H1 (cell line): ENCODE results near the gene GNB1. TPM values are rescaled to one million over a fixed set of nuclear protein-coding genes. Genes with fewer than 3 reads are reported as not detected.

Experiments used
- CTCF ChIA-PET: fragments of 300-600 bp; sonication (Branson Sonifier 250); formaldehyde crosslinking; loops from one replicate; lab custom pipeline; 2021; ENCODE audit not compliant: partially characterized antibody; lab: Charles Lee
- POLR2A ChIA-PET: fragments of 300-600 bp; sonication (Branson Sonifier 250); formaldehyde crosslinking; loops from one replicate; lab custom pipeline; 2021; ENCODE audit warnings: inconsistent platforms; ENCODE audit not compliant: partially characterized antibody; lab: Charles Lee
- DNase-seq, 2 experiments: peaks; one replicate each; pipeline versions ENCODE4 v3.0.0 to v3.0.0-alpha.2; 2010 to 2022; ENCODE audit warnings: low spot score in 2 of 2, low read depth in 1 of 2, mixed read lengths in 1 of 2
- FAIRE-seq: peaks from 2 replicates; lab custom pipeline; 2011; peaks lifted over from hg19 to GRCh38; lab: Jason Lieb, UNC
- H2AFZ ChIP-seq: 2 replicates; pipeline ENCODE4 v1.8.1; 2012; ENCODE audit warnings: low read length, inconsistent platforms
- H2AK5ac ChIP-seq: 2 replicates; pipeline ENCODE4 v1.6.1; 2013; ENCODE audit warnings: low read depth, low read length
- H2BK120ac ChIP-seq: replicated peaks from 2 replicates; pipeline ENCODE3; 2013; ENCODE audit warnings: low read depth, low read length, inconsistent platforms
- H2BK12ac ChIP-seq: 2 replicates; pipeline ENCODE4 v1.6.1; 2013; ENCODE audit warnings: low read depth, low read length
- H2BK15ac ChIP-seq: 2 replicates; pipeline ENCODE4 v1.6.1; 2013; ENCODE audit warnings: low read length
- H2BK20ac ChIP-seq: 2 replicates; pipeline ENCODE4 v1.6.1; 2013; ENCODE audit warnings: low read length
- H2BK5ac ChIP-seq: 2 replicates; pipeline ENCODE4 v1.6.1; 2013; ENCODE audit warnings: low read depth, low read length
- H3K14ac ChIP-seq: 2 replicates; pipeline ENCODE4 v1.6.1; 2013; ENCODE audit warnings: inconsistent platforms; ENCODE audit not compliant: insufficient read length
- H3K18ac ChIP-seq: 2 replicates; pipeline ENCODE4 v1.6.1; 2013; ENCODE audit warnings: low read length; ENCODE audit errors: extremely low read depth
- H3K23ac ChIP-seq: 2 replicates; pipeline ENCODE4 v1.6.1; 2013; ENCODE audit warnings: inconsistent platforms; ENCODE audit not compliant: insufficient read length
- H3K23me2 ChIP-seq: 2 replicates; pipeline ENCODE4 v1.6.1; 2013; ENCODE audit warnings: low read depth, low read length
- H3K27ac ChIP-seq: 2 replicates; pipeline ENCODE4 v1.6.1; 2011; ENCODE audit warnings: low read depth, low read length, inconsistent platforms
- H3K27me3 ChIP-seq, 4 experiments: replicated peaks in 1 of 4; 1 replicate in 1 of 4; 2 replicates in 3 of 4; pipeline versions ENCODE4 v1.6.1 to v1.8.1; 2011 to 2013; ENCODE audit warnings: low read length in 3 of 4, mild to moderate bottlenecking in 3 of 4, inconsistent platforms in 2 of 4, mixed read lengths in 2 of 4, moderate library complexity in 1 of 4; ENCODE audit not compliant: control insufficient read depth in 3 of 4, insufficient read depth in 3 of 4; ENCODE audit errors: extremely low read depth in 1 of 4
- H3K36me3 ChIP-seq, 4 experiments: 2 replicates each; pipeline versions ENCODE4 v1.6.1 to v1.8.1; 2011 to 2013; ENCODE audit warnings: mild to moderate bottlenecking in 4 of 4, low read length in 3 of 4, moderate library complexity in 2 of 4, control low read depth in 1 of 4, inconsistent platforms in 1 of 4; ENCODE audit not compliant: insufficient read depth in 4 of 4, control insufficient read depth in 2 of 4
- H3K4ac ChIP-seq: replicated peaks from 2 replicates; pipeline ENCODE3; 2013; ENCODE audit warnings: low read length, low read depth, mixed read lengths, inconsistent platforms; ENCODE audit not compliant: insufficient read length
- H3K4me1 ChIP-seq, 4 experiments: replicated peaks in 1 of 4; 1 replicate in 1 of 4; 2 replicates in 3 of 4; pipeline versions ENCODE4 v1.6.1 to v1.8.1; 2011 to 2013; ENCODE audit warnings: low read length in 3 of 4, inconsistent platforms in 2 of 4, mixed read lengths in 1 of 4; ENCODE audit not compliant: insufficient read depth in 4 of 4, control insufficient read depth in 3 of 4
- H3K4me2 ChIP-seq, 2 experiments: 2 replicates each; pipeline versions ENCODE4 v1.6.1 to v1.8.1; 2011 to 2013; ENCODE audit warnings: low read depth in 2 of 2, low read length in 2 of 2, control low read depth in 1 of 2, inconsistent platforms in 1 of 2, mild to moderate bottlenecking in 1 of 2; ENCODE audit not compliant: insufficient read depth in 1 of 2
- H3K4me3 ChIP-seq, 4 experiments: fragments of 200-600, 300-600 bp in 1 of 4; sonication (generic), shearing (Covaris generic), sonication (Bioruptor Twin) in 1 of 4; 2 replicates each; pipeline versions ENCODE4 v1.5.1 to v1.8.1; 2011 to 2016; ENCODE audit warnings: low read length in 4 of 4, low read depth in 3 of 4, control low read depth in 2 of 4, inconsistent platforms in 2 of 4, mild to moderate bottlenecking in 2 of 4, mixed read lengths in 1 of 4, moderate library complexity in 1 of 4; ENCODE audit not compliant: insufficient read depth in 2 of 4; ENCODE audit errors: extremely low read depth in 1 of 4
- H3K56ac ChIP-seq: replicated peaks from 2 replicates; pipeline ENCODE3; 2013; ENCODE audit warnings: low read depth, mild to moderate bottlenecking, mixed read lengths, low read length, inconsistent platforms; ENCODE audit not compliant: insufficient read length
- H3K79me1 ChIP-seq: 2 replicates; pipeline ENCODE4 v1.6.1; 2013; ENCODE audit warnings: low read depth, low read length, control low read depth
- H3K79me2 ChIP-seq, 2 experiments: 2 replicates each; pipeline versions ENCODE4 v1.6.1 to v1.8.1; 2012 to 2013; ENCODE audit warnings: low read length in 2 of 2, mild to moderate bottlenecking in 2 of 2, inconsistent platforms in 1 of 2; ENCODE audit not compliant: insufficient read depth in 2 of 2, control insufficient read depth in 1 of 2
- H3K9ac ChIP-seq, 4 experiments: replicated peaks in 1 of 4; 1 replicate in 1 of 4; 2 replicates in 3 of 4; pipeline versions ENCODE4 v1.6.1 to v1.8.1; 2011 to 2013; ENCODE audit warnings: low read depth in 3 of 4, low read length in 3 of 4, control low read depth in 2 of 4, mild to moderate bottlenecking in 2 of 4, moderate library complexity in 2 of 4, inconsistent platforms in 1 of 4; ENCODE audit errors: extremely low read depth in 1 of 4
- H3K9me3 ChIP-seq, 2 experiments: 2 replicates each; pipeline versions ENCODE4 v1.6.1 to v1.8.1; 2012 to 2013; ENCODE audit warnings: mild to moderate bottlenecking in 2 of 2, moderate library complexity in 2 of 2, control low read depth in 1 of 2, inconsistent platforms in 1 of 2, low read depth in 1 of 2, low read length in 1 of 2, mixed read lengths in 1 of 2; ENCODE audit not compliant: insufficient read depth in 2 of 2
- H4K20me1 ChIP-seq, 2 experiments: replicated peaks in 1 of 2; 2 replicates each; pipeline versions ENCODE3 to v1.8.1; 2011 to 2013; ENCODE audit warnings: inconsistent platforms in 2 of 2, low read length in 2 of 2, mild to moderate bottlenecking in 1 of 2; ENCODE audit not compliant: insufficient read depth in 2 of 2, control insufficient read depth in 1 of 2
- H4K5ac ChIP-seq: 2 replicates; pipeline ENCODE4 v1.6.1; 2013; ENCODE audit warnings: low read length, low read depth, mixed read lengths, inconsistent platforms; ENCODE audit not compliant: insufficient read length
- H4K8ac ChIP-seq: 2 replicates; pipeline ENCODE4 v1.8.0; 2013; ENCODE audit warnings: mild to moderate bottlenecking, moderate library complexity, low read length, inconsistent platforms; ENCODE audit not compliant: insufficient read depth; ENCODE audit errors: extremely low read depth
- H4K91ac ChIP-seq: replicated peaks from 2 replicates; pipeline ENCODE3; 2013; ENCODE audit warnings: low read length, mixed read lengths, inconsistent platforms; ENCODE audit not compliant: insufficient read length
- BRCA1 ChIP-seq: IDR thresholded peaks from 2 replicates; pipeline ENCODE4 v1.6.1; 2012; ENCODE audit warnings: low read depth, low read length, improper control_type of control experiment
- CBX5 ChIP-seq: fragments of 300-800, 300-1000 bp; sonication (generic); IDR thresholded peaks from 2 replicates; pipeline ENCODE4 v1.7.1; 2016; ENCODE audit warnings: antibody characterized with exemption, low read length, low read depth
- FOSL1 ChIP-seq: IDR thresholded peaks from 2 replicates; pipeline ENCODE4 v1.6.1; 2011; ENCODE audit warnings: mild to moderate bottlenecking, low read depth, low read length, moderate library complexity; ENCODE audit not compliant: insufficient read depth
- HDAC2 ChIP-seq, 2 experiments: fragments of 300-600 bp in 1 of 2; sonication (generic) in 1 of 2; IDR thresholded peaks; 2 replicates each; pipeline ENCODE4 v1.6.1; 2011 to 2012; ENCODE audit warnings: low read depth in 2 of 2, low read length in 2 of 2, mild to moderate bottlenecking in 2 of 2, moderate library complexity in 2 of 2, borderline replicate concordance in 1 of 2, inconsistent platforms in 1 of 2
- KDM4A ChIP-seq: IDR thresholded peaks from one replicate; pipeline ENCODE4 v1.7.1; 2012; ENCODE audit warnings: low read depth, mild to moderate bottlenecking, moderate library complexity, low read length, inconsistent platforms; ENCODE audit not compliant: severe bottlenecking
- PHF8 ChIP-seq: fragments of 200-600 bp; sonication (generic); conservative IDR thresholded peaks from 2 replicates; pipeline ENCODE4 v1.7.1; 2012; ENCODE audit warnings: low read depth, mild to moderate bottlenecking, inconsistent platforms, low read length, moderate library complexity
- SP1 ChIP-seq: IDR thresholded peaks from 2 replicates; pipeline ENCODE4 v1.6.1; 2011; ENCODE audit warnings: low read depth, low read length
- TAF1 ChIP-seq: IDR thresholded peaks from 2 replicates; pipeline ENCODE4 v1.6.1; 2011; ENCODE audit warnings: mild to moderate bottlenecking, low read depth, low read length
- TAF7 ChIP-seq: optimal IDR thresholded peaks from 2 replicates; pipeline ENCODE3; 2011; ENCODE audit warnings: low read depth, mild to moderate bottlenecking, inconsistent platforms, low read length, moderate library complexity, borderline replicate concordance
- WGBS, 2 experiments: shearing (Covaris generic) in 1 of 2; methylation state at CpG; one replicate each; pipeline versions ENCODE4 v1.1.6 to v1.1.7; 2013 to 2015; ENCODE audit warnings: low lambda C conversion rate in 2 of 2, mixed read lengths in 2 of 2, inconsistent platforms in 1 of 2, low coverage in 1 of 2, missing lambda C conversion rate in 1 of 2; ENCODE audit not compliant: insufficient replicate concordance in 2 of 2, insufficient coverage in 1 of 2, insufficient read length in 1 of 2; ENCODE audit errors: extremely low coverage in 1 of 2, missing lambda C conversion rate in 1 of 2; 5-methylcytosine and 5-hydroxymethylcytosine counted together
- polyA plus RNA-seq, 7 experiments: library from polyadenylated mRNA; depleted of rRNA in 3 of 7; stranded (reverse) in 5 of 7; unstranded in 2 of 7; fragments of >200 nt in 5 of 7; fragments of 200-250 nt in 2 of 7; gene quantifications; 1 replicate in 5 of 7; 2 replicates in 1 of 7; 4 replicates in 1 of 7; pipeline versions ENCODE4 v1.2.1 to v1.2.3, GENCODE V29; 2011 to 2013; ENCODE audit warnings: missing spikeins in 2 of 7, mixed read lengths in 2 of 7
- total RNA-seq: library from RNA; stranded (reverse); fragmentation: NEBNext Ultra II Directional; extraction: Animal tissue kit (Norgen Biotek cat#: 25700); gene quantifications from 2 replicates; pipeline ENCODE4 v1.2.1, GENCODE V29; 2021
- TF ChIP-seq, protein P1 (sequence below), 3 experiments: IDR thresholded peaks; 1 replicate in 2 of 3; 2 replicates in 1 of 3; pipeline versions ENCODE4 v1.5.1 to v1.6.1; 2011; ENCODE audit warnings: low read length in 3 of 3, mild to moderate bottlenecking in 3 of 3, inconsistent platforms in 2 of 3, low read depth in 1 of 3, moderate library complexity in 1 of 3; ENCODE audit not compliant: insufficient read depth in 1 of 3; ENCODE audit errors: control extremely low read depth in 1 of 3

GNB1 gene
- total and polyA plus RNA-seq, 2 of the 8 experiments (the other 6 are each of a cell fraction or from before 2014, with no cell fraction given): 343 to 382 TPM

DNA sequence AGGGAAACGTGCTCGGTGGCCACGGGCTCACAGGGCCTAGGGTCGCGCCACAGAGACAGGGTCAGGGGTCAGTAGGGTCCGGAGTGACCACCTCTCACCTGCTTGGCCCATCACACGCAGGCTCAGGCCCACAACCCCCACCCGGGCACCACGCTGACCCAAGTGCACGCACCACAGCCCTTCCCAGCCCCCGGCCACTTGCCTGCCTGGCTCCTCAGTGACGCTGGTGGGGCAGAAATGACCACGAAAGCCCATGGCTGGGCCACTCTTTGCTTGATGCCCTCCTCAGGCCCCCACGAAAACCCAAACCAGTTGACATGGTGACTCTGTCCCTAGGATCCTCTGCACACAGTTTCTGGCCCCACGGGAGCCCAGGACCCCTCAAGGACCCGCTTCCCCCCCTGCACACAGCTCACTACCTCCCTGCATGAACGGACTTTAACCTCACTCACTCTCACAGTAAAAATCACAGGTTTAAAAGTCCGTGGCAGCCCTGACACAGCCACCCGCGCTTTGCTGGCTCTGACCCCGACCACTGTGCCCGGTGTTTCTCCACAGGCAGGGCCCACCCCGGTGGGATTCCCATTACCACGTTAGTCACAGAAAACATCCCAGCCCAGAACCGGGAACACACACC lies 133.3 kb downstream of the GNB1 start:
- no peaks in the 10 kb centered on the region for H3K9me3 ChIP-seq
- H3K27ac ChIP-seq: no peak overlapping the region
- H2BK12ac ChIP-seq: no peak overlapping the region
- H2BK15ac ChIP-seq: no peak overlapping the region
- no peak overlapping the region for H3K56ac ChIP-seq
- H2BK20ac ChIP-seq: no peak overlapping the region
- no peak overlapping the region for H3K23ac ChIP-seq
- H4K20me1 ChIP-seq: peaks cover 19 to 31% of the 10 kb centered on the region in 2 experiments
- no peak overlapping the region for H3K4me3 ChIP-seq
- no peak overlapping the region for H3K18ac ChIP-seq
- no peaks in the 10 kb centered on the region for H3K4me1 ChIP-seq
- no peaks in the 10 kb centered on the region for H3K27me3 ChIP-seq
- H3K14ac ChIP-seq: no peak overlapping the region
- FAIRE-seq: no peak
- H3K36me3 ChIP-seq: peaks cover 13 to 74% (median 49%) of the 10 kb centered on the region in 4 experiments
- no peak overlapping the region for H3K4me2 ChIP-seq
- no peak overlapping the region for H3K4ac ChIP-seq
- WGBS, 2 experiments: 90% methylated on average over 24 of the region's 25 CpGs; no CpG with 5 or more reads in 1 of the 2 experiments
- DNase-seq: no peak
- H3K79me1 ChIP-seq: peaks cover 7% of the 10 kb centered on the region
- no peaks in the 10 kb centered on the region for H3K23me2 ChIP-seq
- ChIA-PET POLR2A (interaction anchor here (1.6 to 2.5 kb wide), 2 partner anchors 11 to 19 kb away, joined by 7 read pairs; no protein-coding TSS in a partner anchor), CTCF (interaction anchor here (1.0 kb wide), 1 partner anchor 42 kb away, joined by 3 read pairs; no protein-coding TSS in a partner anchor)
- H3K79me2 ChIP-seq: peaks cover 5 to 17% of the 10 kb centered on the region in 2 experiments; a peak in 2 of 4 replicates
- no peak overlapping the region for H2BK120ac ChIP-seq
- H2AK5ac ChIP-seq: no peak overlapping the region
- no peak overlapping the region for H3K9ac ChIP-seq
- H2AFZ ChIP-seq: no peak overlapping the region
- TF ChIP-seq CBX5 (no peak), TAF7 (no peak), PHF8 (no peak), BRCA1 (no peak), SP1 (no peak), TAF1 (no peak), HDAC2 (IDR thresholded peaks at IDR 0.05; ENCODE audit: borderline replicate concordance in 1 of 2, low read depth in 2 of 2, low read length in 2 of 2) (no peak), FOSL1 (no peak), KDM4A (no peak)
- TF ChIP-seq, protein P1, sequence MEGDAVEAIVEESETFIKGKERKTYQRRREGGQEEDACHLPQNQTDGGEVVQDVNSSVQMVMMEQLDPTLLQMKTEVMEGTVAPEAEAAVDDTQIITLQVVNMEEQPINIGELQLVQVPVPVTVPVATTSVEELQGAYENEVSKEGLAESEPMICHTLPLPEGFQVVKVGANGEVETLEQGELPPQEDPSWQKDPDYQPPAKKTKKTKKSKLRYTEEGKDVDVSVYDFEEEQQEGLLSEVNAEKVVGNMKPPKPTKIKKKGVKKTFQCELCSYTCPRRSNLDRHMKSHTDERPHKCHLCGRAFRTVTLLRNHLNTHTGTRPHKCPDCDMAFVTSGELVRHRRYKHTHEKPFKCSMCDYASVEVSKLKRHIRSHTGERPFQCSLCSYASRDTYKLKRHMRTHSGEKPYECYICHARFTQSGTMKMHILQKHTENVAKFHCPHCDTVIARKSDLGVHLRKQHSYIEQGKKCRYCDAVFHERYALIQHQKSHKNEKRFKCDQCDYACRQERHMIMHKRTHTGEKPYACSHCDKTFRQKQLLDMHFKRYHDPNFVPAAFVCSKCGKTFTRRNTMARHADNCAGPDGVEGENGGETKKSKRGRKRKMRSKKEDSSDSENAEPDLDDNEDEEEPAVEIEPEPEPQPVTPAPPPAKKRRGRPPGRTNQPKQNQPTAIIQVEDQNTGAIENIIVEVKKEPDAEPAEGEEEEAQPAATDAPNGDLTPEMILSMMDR (IDR thresholded peaks at IDR 0.05; ENCODE audit: control extremely low read depth in 1 of 3, insufficient read depth in 1 of 3, low read depth in 1 of 3, low read length in 3 of 3): no peak
- no peak overlapping the region for H2BK5ac ChIP-seq
- peak overlapping the region; percentile 44; the same call in 1 of the 2 replicates for H4K8ac ChIP-seq
- H4K5ac ChIP-seq: no peak overlapping the region
- no peak overlapping the region for H4K91ac ChIP-seq
